SHP77 (cell line): Measurements from ENCODE around the gene PTPRN2.

Source experiments
- DNase-seq, 2 experiments: peaks; one replicate each; lab custom pipeline; 2025; lab: John Stamatoyannopoulos, UW

PTPRN2 gene

GRCh38 chr7:157551325-157552070, 1036.1 kb downstream of the PTPRN2 start:
- no peak for DNase-seq

DNA sequence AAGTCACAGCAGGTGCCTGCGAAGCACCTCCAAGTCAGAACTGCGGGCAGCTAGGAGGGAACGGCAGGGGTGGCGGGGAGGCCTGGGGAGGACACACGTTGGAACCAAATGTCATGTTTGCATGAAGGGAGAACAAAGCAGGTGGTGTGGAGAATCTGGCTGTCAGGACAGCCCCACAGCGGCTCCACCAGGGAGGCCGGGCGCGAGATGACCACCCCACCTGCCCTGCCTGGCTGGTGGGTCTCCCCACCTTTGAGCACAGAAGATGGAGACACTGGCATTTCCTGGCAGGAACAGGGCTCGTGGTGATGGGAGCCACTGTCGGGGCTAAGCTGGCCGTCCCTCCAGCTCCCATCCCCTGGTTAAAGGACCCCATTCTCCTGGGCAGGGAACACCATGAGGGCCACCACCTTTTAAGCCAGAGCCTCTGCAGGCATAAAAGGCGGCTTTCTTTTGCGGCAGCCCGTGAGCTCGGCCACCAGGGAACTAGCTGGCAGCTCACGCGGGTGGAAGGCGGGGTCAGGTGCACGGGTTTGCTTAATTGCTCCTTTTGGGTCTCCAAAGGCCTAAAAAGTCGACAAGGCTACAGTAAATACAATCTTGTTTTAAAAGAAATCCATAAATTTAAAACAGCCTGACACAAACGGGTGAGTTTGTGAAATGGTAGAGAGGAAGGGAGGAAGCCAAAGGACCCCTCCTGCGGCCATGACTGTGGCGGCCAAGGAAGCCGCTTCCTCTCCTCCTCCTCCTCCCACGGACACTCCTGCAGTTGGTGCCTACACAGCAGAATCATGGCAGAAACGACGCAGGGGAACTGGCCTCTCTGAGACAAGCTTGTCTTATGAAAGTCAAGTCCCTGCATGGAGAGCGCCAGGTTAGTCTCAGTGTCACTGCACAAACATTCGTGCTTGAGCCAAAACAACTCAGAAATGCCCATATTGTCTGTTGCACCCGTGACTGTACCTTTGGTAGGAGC, 1037.0 kb downstream of the PTPRN2 start:
- DNase-seq = no peak

- no peak for DNase-seq
Measured at GRCh38 chr7:157549612-157550299, 1037.9 kb downstream of the PTPRN2 start.

DNA sequence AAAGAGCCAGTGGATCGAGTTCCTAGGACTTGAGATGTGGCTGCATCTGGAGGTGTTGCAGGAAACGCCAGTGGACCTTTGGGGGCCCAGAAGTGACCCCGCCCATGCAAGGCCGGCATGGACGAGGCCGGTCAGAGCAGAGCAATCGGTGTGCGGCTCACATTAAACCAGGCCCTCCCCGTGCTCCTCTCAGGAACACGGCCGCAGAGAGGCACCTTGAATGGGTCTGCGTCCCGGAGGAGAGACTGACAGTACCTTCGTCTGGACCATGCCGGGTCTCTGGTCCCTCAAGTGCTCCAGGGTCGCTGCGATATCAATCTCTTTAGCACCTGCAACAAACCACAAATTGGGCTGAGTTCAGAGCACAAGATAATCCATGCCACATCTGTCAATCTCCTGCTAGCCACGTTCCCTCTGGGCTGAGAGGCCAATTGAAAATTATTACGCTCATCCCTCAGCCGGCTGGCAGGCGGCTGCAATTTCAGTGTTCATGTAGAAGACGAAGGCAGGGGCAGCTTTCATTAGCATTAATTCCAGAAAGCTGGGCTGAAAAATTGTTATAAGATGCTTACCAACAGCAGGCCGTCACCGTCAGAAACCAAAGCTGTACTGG, 1038.8 kb downstream of the PTPRN2 start:
- DNase-seq = no peak

DNA sequence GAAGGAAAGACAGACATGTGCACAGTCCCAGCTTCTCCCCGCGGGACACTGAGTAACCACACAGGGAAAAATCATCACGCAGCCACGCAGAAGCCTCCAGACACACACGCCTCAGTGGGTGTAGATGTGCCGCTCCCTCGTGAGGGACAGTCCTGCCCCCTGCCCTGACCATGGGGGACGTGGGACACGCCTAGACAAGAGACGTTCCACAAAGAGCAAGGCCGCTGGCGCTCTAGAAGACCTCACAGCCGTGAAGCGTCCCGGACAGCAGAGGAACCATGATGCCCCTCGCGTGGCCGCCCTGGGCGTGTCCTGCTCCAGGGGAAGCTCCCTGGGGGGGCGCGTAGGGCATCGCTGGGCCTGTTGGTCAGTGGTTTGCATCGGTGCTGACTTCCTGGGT, 1040.0 kb downstream of the PTPRN2 start:
- no peak for DNase-seq

DNA sequence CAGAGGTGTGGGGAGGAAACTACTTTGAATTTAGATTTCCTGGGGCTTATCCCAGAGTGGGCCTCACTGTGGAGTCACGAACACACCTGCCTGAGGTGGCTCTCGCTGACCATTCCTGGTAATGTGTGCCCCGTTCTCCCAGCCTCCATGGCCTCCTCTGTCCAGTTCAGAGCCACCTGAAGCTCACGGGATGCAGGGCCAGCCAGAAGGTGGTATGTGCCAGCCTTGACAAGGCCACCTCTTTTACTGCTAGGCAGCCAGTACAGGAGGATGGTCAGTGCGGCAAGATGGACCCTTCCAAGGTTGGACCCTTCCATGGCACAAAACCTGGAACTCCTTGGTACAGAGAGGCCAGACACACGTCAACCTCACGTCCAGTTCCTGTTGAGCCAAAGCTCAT, 1040.5 kb downstream of the PTPRN2 start:
- no peak for DNase-seq

DNA sequence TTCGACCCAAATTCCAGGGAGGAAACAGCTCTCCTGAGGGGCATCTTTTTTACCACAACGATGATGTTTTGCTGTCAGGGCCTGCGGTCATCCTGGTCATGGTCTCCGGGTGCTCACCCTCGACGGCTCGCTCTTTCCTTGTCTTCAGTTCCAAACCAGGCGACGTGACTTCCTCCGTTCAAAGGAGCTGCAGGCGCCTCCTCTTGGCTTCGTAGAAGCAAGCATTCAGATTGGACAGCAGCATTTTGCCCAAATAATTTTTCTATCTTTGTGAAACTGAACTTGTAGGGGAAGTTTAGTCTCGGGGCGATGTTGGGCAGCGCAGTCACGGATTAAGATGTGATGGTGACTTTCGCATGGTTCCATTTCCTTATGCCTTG, 1042.0 kb downstream of the PTPRN2 start:
- no peak for DNase-seq

- DNase-seq = no peak
Measured at GRCh38 chr7:157544980-157545680, 1042.5 kb downstream of the PTPRN2 start.

- DNase-seq = no peak
Measured at GRCh38 chr7:157544226-157544625, 1043.4 kb downstream of the PTPRN2 start.

DNA sequence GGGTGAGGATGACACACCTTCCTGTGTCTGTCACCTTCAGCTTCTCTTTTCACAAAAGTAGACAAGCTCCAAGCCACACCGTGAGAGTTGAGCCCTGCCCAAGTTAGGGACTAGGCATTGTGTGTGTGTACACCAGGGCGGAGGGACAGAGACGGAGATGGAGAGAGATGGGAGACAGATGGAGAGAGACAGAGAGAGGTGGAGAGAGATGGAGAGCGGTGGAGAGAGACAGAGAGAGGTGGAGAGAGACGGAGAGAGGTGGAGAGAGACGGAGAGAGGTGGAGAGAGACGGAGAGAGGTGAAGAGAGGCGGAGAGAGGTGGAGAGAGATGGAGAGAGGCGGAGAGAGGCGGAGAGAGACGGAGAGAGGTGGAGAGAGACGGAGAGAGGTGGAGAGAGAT, 1043.8 kb downstream of the PTPRN2 start:
- DNase-seq = no peak

- no peak for DNase-seq
Measured at GRCh38 chr7:157543276-157543675, 1044.3 kb downstream of the PTPRN2 start.

GRCh38 chr7:157542068-157543021, 1045.3 kb downstream of the PTPRN2 start:
- DNase-seq = no peak

DNA sequence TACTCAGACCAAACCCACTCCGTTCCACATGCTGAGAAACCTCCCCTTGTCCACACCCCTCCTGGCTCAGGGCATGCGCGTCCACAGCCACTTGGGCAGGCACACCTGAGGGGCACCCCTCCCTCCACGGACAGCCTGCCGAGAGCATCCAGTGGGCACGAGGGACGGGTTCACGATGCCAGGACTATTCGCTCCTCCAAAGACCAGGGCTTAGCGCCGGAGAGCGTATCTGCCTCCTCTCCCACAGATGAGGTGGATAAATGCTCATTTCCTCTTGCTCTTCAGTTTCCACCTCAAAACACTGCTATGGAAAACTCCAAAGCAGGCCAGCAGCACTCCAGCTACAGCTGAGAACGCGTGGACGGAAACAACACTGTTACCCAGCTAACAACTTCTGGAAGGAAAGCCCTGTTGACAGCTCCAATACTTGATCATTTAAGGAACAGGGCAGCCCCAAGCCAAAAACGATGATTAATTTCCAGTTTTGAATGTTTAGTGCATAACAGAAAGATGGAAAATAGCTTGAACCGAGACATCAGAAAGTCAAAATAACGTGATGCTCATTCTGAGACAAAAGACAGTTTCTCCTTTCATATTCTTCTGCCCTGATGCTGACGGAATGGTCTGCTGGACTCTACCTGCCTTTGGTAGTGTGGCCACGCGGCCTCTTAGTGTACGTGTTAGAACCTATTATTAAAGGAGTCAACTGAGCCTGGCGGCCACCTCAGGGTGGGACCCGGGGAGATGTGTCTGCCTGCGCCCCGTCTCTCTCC, 1046.1 kb downstream of the PTPRN2 start:
- DNase-seq = no peak

GRCh38 chr7:157540606-157541294, 1046.9 kb downstream of the PTPRN2 start:
- DNase-seq = no peak

DNA sequence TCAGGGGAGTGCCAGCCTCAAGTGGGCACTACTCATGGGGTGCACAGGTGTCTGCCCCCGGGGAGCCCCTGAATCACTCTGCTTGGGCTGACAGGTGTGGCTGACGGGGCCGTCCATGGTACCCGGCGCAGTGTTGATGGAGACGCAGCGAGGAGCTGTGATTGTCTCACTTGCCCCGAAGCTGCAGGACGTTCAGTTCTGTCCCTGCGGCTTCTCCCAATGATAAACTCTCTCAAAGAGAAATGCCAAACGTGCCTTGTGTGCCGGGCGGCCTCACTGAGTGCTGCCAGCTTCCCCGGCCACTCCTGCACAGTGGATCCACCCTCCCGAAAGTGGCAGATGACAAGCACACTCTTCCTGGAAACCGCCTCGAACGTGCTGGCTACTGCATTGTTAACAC, 1047.6 kb downstream of the PTPRN2 start:
- DNase-seq = no peak

GRCh38 chr7:157539521-157539920, 1048.1 kb downstream of the PTPRN2 start:
- DNase-seq = no peak

DNA sequence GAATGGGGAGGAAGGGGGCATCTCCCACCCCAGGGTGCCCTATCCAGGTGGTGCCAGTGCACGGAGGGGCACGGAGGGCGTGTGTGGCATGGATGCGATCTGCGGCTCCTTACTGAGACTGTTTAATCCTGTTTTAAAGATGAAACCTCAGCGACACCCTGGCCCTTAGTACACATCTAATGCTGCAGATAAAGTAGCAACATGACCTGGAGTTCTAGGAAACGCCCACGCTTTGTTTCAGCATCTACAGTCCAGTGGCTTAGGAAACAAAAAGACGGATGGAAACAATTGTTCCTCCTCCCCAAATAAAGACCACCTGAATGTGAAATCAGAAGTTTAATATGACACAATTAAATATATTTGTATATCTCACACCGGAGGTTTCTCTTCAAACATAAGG, 1048.9 kb downstream of the PTPRN2 start:
- no peak for DNase-seq

DNA sequence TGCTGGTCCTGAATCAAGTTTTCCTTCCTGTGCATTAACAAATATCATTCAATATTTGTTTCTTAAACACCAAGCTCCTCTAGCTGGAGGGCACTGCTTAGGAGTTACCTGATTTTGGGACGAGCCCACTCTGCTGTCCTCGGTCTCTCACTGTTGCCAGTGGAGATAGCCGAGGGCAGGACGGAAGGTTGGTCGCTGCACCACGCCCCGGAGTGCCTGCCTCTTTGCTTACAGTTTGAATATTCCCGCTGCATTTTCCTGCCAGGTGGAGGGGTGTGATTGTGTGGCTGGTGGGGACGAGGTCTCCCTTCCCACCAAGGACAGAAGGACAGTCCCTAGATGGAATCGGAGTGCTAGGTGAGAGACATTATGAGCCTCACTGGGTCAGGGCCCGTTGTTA, 1049.3 kb downstream of the PTPRN2 start:
- no peak for DNase-seq

- no peak for DNase-seq
Measured at GRCh38 chr7:157537056-157537455, 1050.6 kb downstream of the PTPRN2 start.
